ENCODE results near the gene UBE2I.
A peak's percentile ranks its signal among the peaks of the same experiment; 100 is the strongest.

The UBE2I gene

GRCh38 chr16:1323296-1324239 lies 14.1 kb downstream of the UBE2I start:
- CTCF ChIA-PET: no interaction called here
- no peak overlapping the region for H3K4me3 ChIP-seq (ENCODE audit: low read depth, low read length)
- TF ChIP-seq HIC1 (tag by site-specific recombination; IDR thresholded peaks at IDR 0.05) (0 out of 2 replicates have a peak, but pooled peaks have one; percentile 20), AEBP2 (tag by site-specific recombination; IDR thresholded peaks at IDR 0.05; ENCODE audit: borderline replicate concordance) (no peak)
- no peak overlapping the region for H3K27ac ChIP-seq (ENCODE audit: extremely low read depth, low read depth, low read length)
- POLR2A ChIA-PET: no interaction called here
- peaks cover 12 to 51% of the 10 kb centered on the region in 2 experiments; a peak in 2 of 3 replicates for H3K36me3 ChIP-seq (ENCODE audit: control insufficient read depth in 2 of 2, insufficient read depth in 1 of 2, low read length in 2 of 2)
- no peaks in the 10 kb centered on the region for H3K4me1 ChIP-seq (ENCODE audit: control insufficient read depth, insufficient read depth, low read length)
- no peaks in the 10 kb centered on the region for H3K9me3 ChIP-seq (ENCODE audit: control insufficient read depth, insufficient read depth, low read depth, low read length)

- Histone ChIP-seq H3K27ac (ENCODE audit: extremely low read depth, low read depth, low read length) (no peak overlapping the region), H3K4me1 (ENCODE audit: control insufficient read depth, insufficient read depth, low read length) (no peaks in the 10 kb centered on the region), H3K4me3 (ENCODE audit: low read depth, low read length) (no peak overlapping the region), H3K36me3 (ENCODE audit: control insufficient read depth in 2 of 2, insufficient read depth in 1 of 2, low read length in 2 of 2) (peaks cover 10 to 43% of the 10 kb centered on the region in 2 experiments; a peak in 2 of 3 replicates), H3K9me3 (ENCODE audit: control insufficient read depth, insufficient read depth, low read depth, low read length) (no peaks in the 10 kb centered on the region)
- CTCF ChIA-PET: no interaction called here
- POLR2A ChIA-PET: no interaction called here
- no peak for TF ChIP-seq ZNF596 (tag by site-specific recombination; IDR thresholded peaks at IDR 0.05)
These were observed 14.9 kb downstream of the UBE2I start for GRCh38 chr16:1324286-1324826.

GRCh38 chr16:1325261-1325660 lies 15.8 kb downstream of the UBE2I start:
- no peaks in the 10 kb centered on the region for H3K9me3 ChIP-seq (ENCODE audit: control insufficient read depth, insufficient read depth, low read depth, low read length)
- CTCF ChIA-PET: interaction anchor here (1.0 kb wide), 1 partner anchor 37 kb away, joined by 4 read pairs; no protein-coding TSS in a partner anchor
- peaks cover 10 to 34% of the 10 kb centered on the region in 2 experiments; a peak in 2 of 3 replicates for H3K36me3 ChIP-seq (ENCODE audit: control insufficient read depth in 2 of 2, insufficient read depth in 1 of 2, low read length in 2 of 2)
- no peaks in the 10 kb centered on the region for H3K4me1 ChIP-seq (ENCODE audit: control insufficient read depth, insufficient read depth, low read length)
- POLR2A ChIA-PET: interaction anchor here (1.3 to 1.8 kb wide), 2 partner anchors 13 to 18 kb away, joined by 5 to 7 read pairs; no protein-coding TSS in a partner anchor
- TF ChIP-seq ZNF76 (tag by site-specific recombination; IDR thresholded peaks at IDR 0.05; ENCODE audit: borderline replicate concordance, low read depth): no peak
- TF ChIP-seq ZBTB8A (tag by site-specific recombination; IDR thresholded peaks at IDR 0.05): no peak
- TF ChIP-seq ZNF354C (tag by site-specific recombination; IDR thresholded peaks at IDR 0.05; ENCODE audit: borderline replicate concordance, low read depth): no peak
- no peak for TF ChIP-seq ZNF837 (tag by site-specific recombination; IDR thresholded peaks at IDR 0.05)
- no peak for TF ChIP-seq GLIS1 (tag by site-specific recombination; IDR thresholded peaks at IDR 0.05)
- no peak for TF ChIP-seq ZBTB48 (tag by site-specific recombination; IDR thresholded peaks at IDR 0.05)
- no peak for TF ChIP-seq ZFHX2 (tag by site-specific recombination; conservative IDR thresholded peaks at IDR 0.05)
- no peak for TF ChIP-seq ZNF350 (tag by site-specific recombination; IDR thresholded peaks at IDR 0.05)
- TF ChIP-seq ZNF24 (tag by site-specific recombination; IDR thresholded peaks at IDR 0.05): no peak
- TF ChIP-seq ZNF202 (tag by site-specific recombination; IDR thresholded peaks at IDR 0.05; ENCODE audit: borderline replicate concordance): no peak
- TF ChIP-seq ZNF561 (tag by site-specific recombination; IDR thresholded peaks at IDR 0.05; ENCODE audit: borderline replicate concordance): no peak
- no peak for TF ChIP-seq ZNF140 (tag by site-specific recombination; IDR thresholded peaks at IDR 0.05)
- TF ChIP-seq BCL6B (tag by site-specific recombination; IDR thresholded peaks at IDR 0.05): no peak
- TF ChIP-seq ZNF146 (tag by site-specific recombination; IDR thresholded peaks at IDR 0.05): no peak
- no peak for TF ChIP-seq ZNF776 (tag by site-specific recombination; IDR thresholded peaks at IDR 0.05; ENCODE audit: borderline replicate concordance)
- no peak for TF ChIP-seq PBX3 (CRISPR knock-in tag; IDR thresholded peaks at IDR 0.05)
- no peak overlapping the region for H3K27ac ChIP-seq (ENCODE audit: extremely low read depth, low read depth, low read length)
- no peak overlapping the region for H3K4me3 ChIP-seq (ENCODE audit: low read depth, low read length)

Measured in HEK293 (cell line).